ENCODE data around the gene PPP1R27.

DNA sequence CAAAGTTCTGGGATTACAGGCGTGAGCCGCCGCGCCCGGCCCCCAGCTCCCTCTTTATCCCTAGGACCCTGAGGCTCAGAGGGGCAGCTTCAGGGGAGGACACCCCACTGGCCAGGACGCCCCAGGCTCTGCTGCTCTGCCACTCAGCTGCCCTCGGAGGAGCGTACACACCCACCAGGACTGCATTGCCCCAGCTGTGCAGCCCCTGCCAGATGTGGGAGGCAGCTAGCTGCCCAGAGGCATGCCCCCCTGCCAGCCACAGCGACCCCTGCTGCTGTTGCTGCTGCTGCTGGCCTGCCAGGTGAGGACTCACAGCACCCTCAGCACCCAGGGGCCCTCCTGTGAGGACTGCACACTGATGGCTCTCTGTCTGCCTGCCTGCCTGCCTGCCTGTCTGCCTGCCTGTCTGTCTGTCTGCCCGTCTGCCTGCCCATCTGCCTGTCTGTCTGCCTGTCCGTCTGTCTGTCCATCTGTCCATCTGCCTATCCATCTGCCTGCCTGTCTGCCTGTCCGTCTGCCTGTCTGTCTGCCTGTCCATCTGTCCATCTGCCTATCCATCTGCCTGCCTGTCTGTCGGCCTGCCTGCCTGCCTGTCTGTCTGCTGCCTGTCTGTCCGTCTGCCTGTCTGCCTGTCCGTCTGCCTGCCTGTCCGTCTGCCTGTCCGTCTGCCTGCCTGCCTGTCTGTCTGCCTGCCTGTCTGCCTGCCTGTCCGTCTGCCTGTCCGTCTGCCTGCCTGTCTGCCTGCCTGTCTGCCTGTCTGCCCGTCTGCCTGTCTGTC, 25.9 kb downstream of the PPP1R27 start:
- TF ChIP-seq, protein P1, sequence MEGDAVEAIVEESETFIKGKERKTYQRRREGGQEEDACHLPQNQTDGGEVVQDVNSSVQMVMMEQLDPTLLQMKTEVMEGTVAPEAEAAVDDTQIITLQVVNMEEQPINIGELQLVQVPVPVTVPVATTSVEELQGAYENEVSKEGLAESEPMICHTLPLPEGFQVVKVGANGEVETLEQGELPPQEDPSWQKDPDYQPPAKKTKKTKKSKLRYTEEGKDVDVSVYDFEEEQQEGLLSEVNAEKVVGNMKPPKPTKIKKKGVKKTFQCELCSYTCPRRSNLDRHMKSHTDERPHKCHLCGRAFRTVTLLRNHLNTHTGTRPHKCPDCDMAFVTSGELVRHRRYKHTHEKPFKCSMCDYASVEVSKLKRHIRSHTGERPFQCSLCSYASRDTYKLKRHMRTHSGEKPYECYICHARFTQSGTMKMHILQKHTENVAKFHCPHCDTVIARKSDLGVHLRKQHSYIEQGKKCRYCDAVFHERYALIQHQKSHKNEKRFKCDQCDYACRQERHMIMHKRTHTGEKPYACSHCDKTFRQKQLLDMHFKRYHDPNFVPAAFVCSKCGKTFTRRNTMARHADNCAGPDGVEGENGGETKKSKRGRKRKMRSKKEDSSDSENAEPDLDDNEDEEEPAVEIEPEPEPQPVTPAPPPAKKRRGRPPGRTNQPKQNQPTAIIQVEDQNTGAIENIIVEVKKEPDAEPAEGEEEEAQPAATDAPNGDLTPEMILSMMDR (IDR thresholded peaks at IDR 0.05) = no peak
- no peak for TF ChIP-seq EP300 (IDR thresholded peaks at IDR 0.05)
